Measurements from ENCODE around the gene PRR20G.

Gene PRR20G

GRCh38 chr3:127262533-127262932 lies 25.3 kb downstream of the PRR20G start:
- no peak for DNase-seq

- DNase-seq: no peak
Observed at GRCh38 chr3:127261925-127262324, 25.9 kb downstream of the PRR20G start.

- DNase-seq: no peak
Observed at GRCh38 chr3:127260826-127261555, 26.9 kb downstream of the PRR20G start.

GRCh38 chr3:127260416-127260815 lies 27.4 kb downstream of the PRR20G start:
- no peak for DNase-seq

- DNase-seq: no peak
Observed at GRCh38 chr3:127259882-127260281, 28.0 kb downstream of the PRR20G start.

GRCh38 chr3:127258733-127259132 lies 29.1 kb downstream of the PRR20G start:
- DNase-seq: no peak

GRCh38 chr3:127257351-127257750 lies 30.5 kb downstream of the PRR20G start:
- DNase-seq: no peak

GRCh38 chr3:127256733-127257271 lies 31.0 kb downstream of the PRR20G start:
- no peak for DNase-seq

GRCh38 chr3:127256138-127256537 lies 31.7 kb downstream of the PRR20G start:
- DNase-seq: no peak

- DNase-seq: no peak
Observed at GRCh38 chr3:127255516-127255915, 32.3 kb downstream of the PRR20G start.

- DNase-seq: no peak
Observed at GRCh38 chr3:127254730-127255129, 33.1 kb downstream of the PRR20G start.

- DNase-seq: no peak
Observed at GRCh38 chr3:127254033-127254644, 33.7 kb downstream of the PRR20G start.

- no peak for DNase-seq
Observed at GRCh38 chr3:127253491-127253890, 34.4 kb downstream of the PRR20G start.

GRCh38 chr3:127252446-127252845 lies 35.4 kb downstream of the PRR20G start:
- no peak for DNase-seq

GRCh38 chr3:127250032-127250431 lies 37.8 kb downstream of the PRR20G start:
- no peak for DNase-seq

GRCh38 chr3:127247292-127247691 lies 40.6 kb downstream of the PRR20G start:
- no peak for DNase-seq

- no peak for DNase-seq
Observed at GRCh38 chr3:127238602-127239001, 49.2 kb downstream of the PRR20G start.

- DNase-seq: no peak
Observed at GRCh38 chr3:127237835-127238234, 50.0 kb downstream of the PRR20G start.

- DNase-seq: no peak
Observed at GRCh38 chr3:127235706-127236105, 52.1 kb downstream of the PRR20G start.

GRCh38 chr3:127234778-127235177 lies 53.1 kb downstream of the PRR20G start:
- DNase-seq: no peak

Data from NCI-H1105 (cell line).